ENCODE data around the gene LMX1A. TPM values are rescaled to one million over a fixed set of nuclear protein-coding genes. Genes with fewer than 3 reads are reported as not detected.

The LMX1A gene
- total RNA-seq, 1 donor from 2014 or later = 0.11 TPM

DNA sequence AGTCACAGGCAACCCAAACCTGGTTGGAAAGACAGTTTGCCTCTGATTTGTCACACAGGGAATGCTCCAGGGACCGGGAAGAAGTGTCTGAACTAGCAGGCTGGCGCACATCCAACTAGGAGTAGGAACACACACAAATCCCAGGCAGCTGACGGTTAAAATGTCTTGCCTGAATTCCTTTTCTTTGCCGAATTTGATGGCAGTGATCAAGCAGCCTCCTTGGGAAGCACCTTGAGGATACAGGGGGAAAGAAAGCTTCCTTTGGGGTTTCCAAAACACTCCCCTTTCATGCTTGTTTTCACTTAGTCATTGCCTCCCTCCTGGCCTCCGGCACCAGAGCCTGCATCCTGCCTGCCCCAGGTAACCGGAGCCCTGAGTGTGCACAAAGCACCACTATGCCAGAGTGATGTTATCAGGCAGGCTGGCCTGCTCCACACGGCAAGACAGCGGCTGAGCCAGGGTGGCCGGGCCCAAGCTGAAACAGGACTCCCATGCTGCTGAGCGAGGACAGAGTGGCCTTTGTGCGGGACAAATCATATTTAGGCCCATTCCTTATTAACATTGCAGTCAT lies 193.8 kb downstream of the LMX1A start:
- no peak overlapping the region for H3K27ac ChIP-seq (replicated peaks)
- H3K9me3 ChIP-seq (replicated peaks) = no peaks in the 10 kb centered on the region
- H3K4me1 ChIP-seq = no peaks in the 10 kb centered on the region
- DNase-seq = no peak
- TF ChIP-seq, protein P1, sequence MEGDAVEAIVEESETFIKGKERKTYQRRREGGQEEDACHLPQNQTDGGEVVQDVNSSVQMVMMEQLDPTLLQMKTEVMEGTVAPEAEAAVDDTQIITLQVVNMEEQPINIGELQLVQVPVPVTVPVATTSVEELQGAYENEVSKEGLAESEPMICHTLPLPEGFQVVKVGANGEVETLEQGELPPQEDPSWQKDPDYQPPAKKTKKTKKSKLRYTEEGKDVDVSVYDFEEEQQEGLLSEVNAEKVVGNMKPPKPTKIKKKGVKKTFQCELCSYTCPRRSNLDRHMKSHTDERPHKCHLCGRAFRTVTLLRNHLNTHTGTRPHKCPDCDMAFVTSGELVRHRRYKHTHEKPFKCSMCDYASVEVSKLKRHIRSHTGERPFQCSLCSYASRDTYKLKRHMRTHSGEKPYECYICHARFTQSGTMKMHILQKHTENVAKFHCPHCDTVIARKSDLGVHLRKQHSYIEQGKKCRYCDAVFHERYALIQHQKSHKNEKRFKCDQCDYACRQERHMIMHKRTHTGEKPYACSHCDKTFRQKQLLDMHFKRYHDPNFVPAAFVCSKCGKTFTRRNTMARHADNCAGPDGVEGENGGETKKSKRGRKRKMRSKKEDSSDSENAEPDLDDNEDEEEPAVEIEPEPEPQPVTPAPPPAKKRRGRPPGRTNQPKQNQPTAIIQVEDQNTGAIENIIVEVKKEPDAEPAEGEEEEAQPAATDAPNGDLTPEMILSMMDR (IDR thresholded peaks at IDR 0.05; ENCODE audit: borderline replicate concordance) = no peak
- H3K27me3 ChIP-seq (ENCODE audit: low read depth) = peaks cover 46% of the 10 kb centered on the region
- H3K4me3 ChIP-seq = no peak overlapping the region
- no peaks in the 10 kb centered on the region for H3K36me3 ChIP-seq
- intact Hi-C loops (cut with micrococcal nuclease) = no loop called here

DNA sequence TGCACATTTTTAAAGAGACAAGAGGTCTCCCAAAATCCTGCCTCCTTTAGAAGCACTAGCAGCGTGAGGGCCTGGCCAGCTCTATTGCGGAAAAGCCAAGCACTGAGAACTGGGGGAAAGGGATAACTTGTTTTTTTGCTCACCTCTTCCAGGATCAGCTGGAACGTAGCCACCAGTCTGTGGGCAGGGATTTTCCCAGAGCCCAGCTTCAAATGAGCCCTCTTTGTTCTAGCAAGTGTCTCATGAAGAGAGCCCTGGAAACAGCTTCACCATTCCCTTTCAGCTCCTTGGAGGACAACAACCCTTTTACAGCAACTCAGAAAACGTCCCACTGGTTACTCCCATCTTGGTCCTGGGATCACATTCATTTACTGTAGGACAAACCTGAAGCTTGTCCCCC lies 195.4 kb downstream of the LMX1A start:
- intact Hi-C loops (cut with micrococcal nuclease) = no loop called here
- no peaks in the 10 kb centered on the region for H3K4me1 ChIP-seq
- no peak overlapping the region for H3K27ac ChIP-seq (replicated peaks)
- no peaks in the 10 kb centered on the region for H3K36me3 ChIP-seq
- H3K27me3 ChIP-seq (ENCODE audit: low read depth) = peaks cover 49% of the 10 kb centered on the region
- H3K4me3 ChIP-seq = no peak overlapping the region
- H3K9me3 ChIP-seq (replicated peaks) = peaks cover 4% of the 10 kb centered on the region
- no peak for DNase-seq
- TF ChIP-seq, protein P1 (IDR thresholded peaks at IDR 0.05; ENCODE audit: borderline replicate concordance) = no peak

- Histone ChIP-seq H3K4me3 (no peak overlapping the region), H3K4me1 (no peaks in the 10 kb centered on the region), H3K27me3 (ENCODE audit: low read depth) (peaks cover 54% of the 10 kb centered on the region), H3K27ac (replicated peaks) (no peak overlapping the region), H3K9me3 (replicated peaks) (peaks cover 7% of the 10 kb centered on the region), H3K36me3 (no peaks in the 10 kb centered on the region)
- TF ChIP-seq, protein P1 (IDR thresholded peaks at IDR 0.05; ENCODE audit: borderline replicate concordance) = no peak
- intact Hi-C loops (cut with micrococcal nuclease) = no loop called here
- DNase-seq = no peak
Observed at GRCh38 chr1:165153182-165153581, 203.3 kb downstream of the LMX1A start.

- Histone ChIP-seq H3K27me3 (ENCODE audit: low read depth) (peaks cover 53% of the 10 kb centered on the region), H3K4me3 (no peak overlapping the region), H3K27ac (replicated peaks) (no peak overlapping the region), H3K36me3 (no peaks in the 10 kb centered on the region), H3K4me1 (no peaks in the 10 kb centered on the region), H3K9me3 (replicated peaks) (peaks cover 7% of the 10 kb centered on the region)
- DNase-seq = no peak
- intact Hi-C loops (cut with micrococcal nuclease) = no loop called here
- TF ChIP-seq, protein P1 (IDR thresholded peaks at IDR 0.05; ENCODE audit: borderline replicate concordance) = peak; percentile 41
Observed at GRCh38 chr1:165152727-165153126, 203.8 kb downstream of the LMX1A start.

GRCh38 chr1:165152109-165152508 lies 204.4 kb downstream of the LMX1A start:
- Histone ChIP-seq H3K4me3 (no peak overlapping the region), H3K27me3 (ENCODE audit: low read depth) (peaks cover 53% of the 10 kb centered on the region), H3K27ac (replicated peaks) (no peak overlapping the region), H3K4me1 (no peaks in the 10 kb centered on the region), H3K36me3 (no peaks in the 10 kb centered on the region), H3K9me3 (replicated peaks) (peaks cover 7% of the 10 kb centered on the region)
- intact Hi-C loops (cut with micrococcal nuclease) = no loop called here
- TF ChIP-seq, protein P1 (IDR thresholded peaks at IDR 0.05; ENCODE audit: borderline replicate concordance) = no peak
- DNase-seq = no peak

Other genes with a start within 250 kb of the LMX1A start
- 9.3 TPM for gene RXRG, start 88.4 kb upstream of the LMX1A start, total RNA-seq
- gene LRRC52, start 187.3 kb upstream of the LMX1A start, total RNA-seq = 1.8 TPM